IgD-negative memory B cell (primary cell): ENCODE measurements around the gene C6orf52. TPM values are rescaled to one million over a fixed set of nuclear protein-coding genes. Genes with fewer than 3 reads are reported as not detected.
"Not testable (repeated sequence)": the region's sequence is repeated elsewhere in the genome, so short reads cannot be mapped to it uniquely, and the experiment has no call there.

Experiments used
- H3K27ac Mint-ChIP-seq, 3 donors: one replicate each; pipeline ENCODE4 v1.8.0; 2020 to 2022; ENCODE audit warnings: mild to moderate bottlenecking in 3 of 3, mixed read lengths in 3 of 3, moderate library complexity in 1 of 3
- H3K27me3 Mint-ChIP-seq: one replicate; pipeline ENCODE4 v1.8.0; 2021; ENCODE audit warnings: mixed read lengths
- H3K36me3 Mint-ChIP-seq: one replicate; pipeline ENCODE4 v1.8.0; 2020; ENCODE audit warnings: mild to moderate bottlenecking, mixed read lengths
- H3K4me1 Mint-ChIP-seq, 3 donors: one replicate each; pipeline ENCODE4 v1.8.0; 2020 to 2022; ENCODE audit warnings: mixed read lengths in 3 of 3, mild to moderate bottlenecking in 1 of 3
- H3K4me3 Mint-ChIP-seq, 4 donors: one replicate each; pipeline ENCODE4 v1.8.0; 2020 to 2022; ENCODE audit warnings: mild to moderate bottlenecking in 4 of 4, mixed read lengths in 4 of 4, moderate library complexity in 3 of 4
- H3K9me3 Mint-ChIP-seq, 3 donors: one replicate each; pipeline ENCODE4 v1.8.0; 2020 to 2021; ENCODE audit warnings: mixed read lengths in 3 of 3, mild to moderate bottlenecking in 1 of 3
- polyA plus RNA-seq: library from polyadenylated mRNA; unstranded; fragments of 300-500 nt; fragmentation: Illumina TruSeq; gene quantifications from one replicate; pipeline ENCODE4 v1.2.3, GENCODE V29; 2021

C6orf52 gene
- polyA plus RNA-seq, 1 donor from 2014 or later = 1.1 TPM

DNA sequence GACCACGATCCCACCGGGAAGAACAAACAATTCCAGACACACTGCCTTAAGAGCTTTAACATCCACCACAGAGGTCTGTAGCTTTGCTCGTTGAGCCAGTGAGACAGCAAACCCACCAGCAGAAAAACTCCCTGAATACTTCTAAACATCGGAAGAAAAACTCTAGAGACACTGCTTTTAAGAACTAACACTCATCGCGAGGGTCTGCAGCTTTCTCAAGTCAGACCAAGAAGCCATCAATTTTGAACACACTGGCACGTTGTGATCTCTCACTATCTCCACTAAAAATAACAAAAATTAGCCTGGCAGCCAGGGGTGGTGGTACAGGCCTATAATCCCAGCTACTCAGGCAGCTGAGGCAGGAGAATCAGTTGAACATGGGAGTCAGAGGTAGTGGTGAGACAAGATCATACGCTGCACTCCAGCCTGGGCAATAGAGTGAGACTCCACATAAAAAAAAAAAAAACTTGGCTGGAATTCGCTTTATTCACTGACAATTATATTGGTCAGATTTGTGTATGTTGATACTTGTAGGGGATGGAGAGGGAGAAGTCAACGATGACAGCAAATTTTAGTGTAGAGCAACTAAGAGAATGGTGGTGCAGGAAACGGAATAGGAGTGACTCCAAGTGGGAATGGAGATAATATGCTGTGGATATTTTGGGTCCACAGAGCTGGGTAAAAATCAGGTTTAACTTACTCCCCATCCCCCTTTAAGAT is 27.6 kb upstream of the C6orf52 start:
- Mint-ChIP-seq H3K4me3 (peak overlapping the region; percentile 93 to 99 (median 96)), H3K9me3 (peaks cover 0 to 3% (median 0%) of the 10 kb centered on the region in 3 donors), H3K36me3 (no peaks in the 10 kb centered on the region), H3K4me1 (peaks cover 17 to 23% (median 17%) of the 10 kb centered on the region in 3 donors), H3K27me3 (no peaks in the 10 kb centered on the region), H3K27ac (peak overlapping the region; percentile 64 to 91 (median 86))

DNA sequence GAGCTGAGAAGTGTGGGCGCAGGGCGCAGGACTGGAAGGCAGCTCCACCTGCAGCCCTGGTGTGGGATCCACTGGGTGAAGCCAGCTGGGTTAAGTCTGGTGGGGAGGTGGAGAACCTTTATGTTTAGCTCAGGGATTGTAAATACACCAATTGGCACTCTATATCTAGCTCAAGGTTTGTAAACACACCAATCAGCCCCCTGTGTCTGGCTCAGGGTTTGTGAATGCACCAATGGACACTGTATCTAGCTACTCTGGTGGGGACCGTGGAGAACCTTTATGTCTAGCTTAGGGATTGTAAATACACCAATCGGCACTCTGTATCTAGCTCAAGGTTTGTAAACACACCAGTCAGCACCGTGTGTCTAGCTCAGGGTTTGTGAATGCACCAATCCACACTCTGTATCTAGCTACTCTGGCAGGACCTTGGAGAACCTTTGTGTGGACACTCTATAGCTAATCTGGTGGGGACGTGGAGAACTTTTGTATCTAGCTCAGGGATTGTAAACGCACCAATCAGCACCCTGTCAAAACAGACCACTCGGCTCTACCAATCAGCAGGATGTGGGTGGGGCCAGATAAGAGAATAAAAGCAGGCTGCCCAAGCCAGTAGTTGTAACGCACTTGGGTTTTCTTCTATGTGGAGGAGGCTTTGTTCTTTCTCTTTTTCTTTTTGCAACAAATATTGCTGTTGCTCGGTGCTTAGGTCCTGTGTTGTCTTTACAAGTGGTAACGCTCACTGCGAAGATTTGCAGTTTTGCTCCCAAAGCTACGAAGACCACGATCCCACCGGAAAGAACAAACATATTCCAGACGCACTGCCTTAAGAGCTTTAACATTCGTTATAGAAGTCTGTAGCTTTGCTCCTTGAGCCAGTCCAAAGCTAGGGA is 26.8 kb upstream of the C6orf52 start:
- Mint-ChIP-seq H3K4me3 (peak overlapping the region; percentile 93 to 99 (median 96)), H3K4me1 (peaks cover 17 to 21% (median 17%) of the 10 kb centered on the region in 3 donors), H3K27ac (peak overlapping the region; percentile 27 to 65 (median 64))
- H3K9me3 Mint-ChIP-seq, H3K27me3 Mint-ChIP-seq, H3K36me3 Mint-ChIP-seq: not testable (repeated sequence)

DNA sequence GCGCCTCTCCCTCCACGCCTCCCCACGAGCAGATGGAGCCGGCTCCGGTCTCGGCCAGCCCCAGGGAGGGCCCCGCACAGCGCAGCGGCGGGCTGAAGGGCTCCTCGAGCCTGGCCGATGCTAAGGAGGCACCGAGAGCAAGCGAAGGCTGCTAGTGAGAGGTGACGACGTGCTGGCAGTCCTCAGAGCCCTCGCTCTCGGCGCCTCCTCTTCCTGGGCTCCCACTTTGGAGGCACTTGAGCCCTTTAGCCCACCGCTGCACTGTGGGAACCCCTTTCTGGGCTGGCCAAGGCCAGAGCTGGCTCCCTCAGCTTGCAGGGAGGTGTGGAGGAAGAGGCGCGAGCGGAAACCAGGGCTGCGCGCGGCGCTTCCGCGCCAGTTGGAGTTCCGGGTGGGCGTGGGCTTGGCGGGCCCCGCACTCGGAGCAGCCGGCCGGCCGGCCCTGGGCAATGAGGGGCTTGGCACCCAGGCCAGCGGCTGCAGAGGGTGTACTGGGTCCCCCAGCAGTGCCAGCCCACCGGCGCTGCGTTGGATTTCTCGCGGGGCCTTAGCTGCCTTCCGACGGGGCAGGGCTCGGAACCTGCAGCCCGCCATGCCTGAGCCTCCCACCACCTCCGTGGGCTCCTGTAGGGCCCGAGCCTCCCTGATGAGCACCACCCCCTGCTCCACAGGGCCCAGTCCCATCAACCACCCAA is 26.0 kb upstream of the C6orf52 start:
- H3K9me3 Mint-ChIP-seq = peaks cover 0 to 3% (median 0%) of the 10 kb centered on the region in 3 donors
- peak overlapping the region in 2 of 3 donors; percentile 64 to 65 for H3K27ac Mint-ChIP-seq
- H3K4me3 Mint-ChIP-seq = peak overlapping the region; percentile 88 to 95 (median 90)
- H3K4me1 Mint-ChIP-seq = peaks cover 17 to 21% (median 17%) of the 10 kb centered on the region in 3 donors
- H3K36me3 Mint-ChIP-seq = no peaks in the 10 kb centered on the region
- H3K27me3 Mint-ChIP-seq = no peaks in the 10 kb centered on the region

DNA sequence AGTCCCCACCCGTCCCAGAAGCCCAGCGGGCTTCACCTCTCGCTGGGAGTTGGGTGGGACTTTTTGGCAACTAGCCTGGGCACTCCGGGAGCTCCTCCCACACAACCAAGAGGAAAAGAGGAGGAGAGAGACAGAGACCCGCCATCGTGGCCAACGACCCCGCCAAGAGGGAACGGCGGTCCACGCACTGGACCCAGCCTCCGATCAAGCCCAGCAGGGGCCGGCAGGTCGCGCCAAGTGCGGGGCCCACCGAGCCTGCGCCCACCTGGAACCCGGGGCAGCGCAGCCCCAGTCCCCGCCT is 25.5 kb upstream of the C6orf52 start:
- no peaks in the 10 kb centered on the region for H3K36me3 Mint-ChIP-seq
- peak overlapping the region; percentile 76 to 95 (median 90) for H3K4me3 Mint-ChIP-seq
- H3K9me3 Mint-ChIP-seq = peaks cover 0 to 3% (median 0%) of the 10 kb centered on the region in 3 donors
- peak overlapping the region; percentile 63 to 84 (median 71) for H3K27ac Mint-ChIP-seq
- peaks cover 17 to 21% (median 17%) of the 10 kb centered on the region in 3 donors for H3K4me1 Mint-ChIP-seq
- no peaks in the 10 kb centered on the region for H3K27me3 Mint-ChIP-seq

DNA sequence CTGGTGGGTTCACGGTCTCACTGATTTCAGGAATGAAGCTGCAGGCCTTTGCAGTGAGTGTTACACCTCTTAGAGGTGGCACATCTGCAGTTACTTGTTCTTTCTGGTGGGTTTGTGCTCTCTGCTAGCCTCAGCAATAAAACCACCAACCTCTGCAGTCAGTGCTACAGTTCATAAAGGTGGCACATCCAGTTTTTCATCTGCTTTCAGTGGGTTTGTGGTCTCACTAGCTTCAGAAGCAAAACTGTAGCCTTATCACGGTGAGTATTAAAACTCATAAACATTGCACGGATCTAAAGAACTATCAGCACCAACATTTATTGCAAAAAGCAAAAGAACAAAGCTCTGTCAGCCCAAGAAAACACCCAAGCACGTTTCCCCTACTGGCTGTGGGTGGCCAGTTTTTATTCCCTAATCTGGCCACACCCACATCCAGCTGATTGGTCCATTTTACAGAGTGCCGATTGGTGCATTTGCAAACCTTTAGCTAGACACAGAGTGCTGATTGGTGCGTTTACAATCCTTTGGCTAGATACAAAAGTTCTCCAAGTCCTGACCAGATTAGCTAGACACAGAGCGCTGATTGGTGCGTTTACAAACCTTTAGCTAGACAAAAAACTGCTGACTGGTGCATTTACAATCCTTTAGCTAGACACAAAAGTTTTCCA is 25.0 kb upstream of the C6orf52 start:
- Mint-ChIP-seq H3K4me1 (peaks cover 16 to 21% (median 17%) of the 10 kb centered on the region in 3 donors), H3K9me3 (peaks cover 0 to 3% (median 0%) of the 10 kb centered on the region in 3 donors), H3K4me3 (peak overlapping the region; percentile 76 to 95 (median 90)), H3K27ac (peak overlapping the region; percentile 63 to 84 (median 71)), H3K27me3 (no peaks in the 10 kb centered on the region), H3K36me3 (no peaks in the 10 kb centered on the region)

DNA sequence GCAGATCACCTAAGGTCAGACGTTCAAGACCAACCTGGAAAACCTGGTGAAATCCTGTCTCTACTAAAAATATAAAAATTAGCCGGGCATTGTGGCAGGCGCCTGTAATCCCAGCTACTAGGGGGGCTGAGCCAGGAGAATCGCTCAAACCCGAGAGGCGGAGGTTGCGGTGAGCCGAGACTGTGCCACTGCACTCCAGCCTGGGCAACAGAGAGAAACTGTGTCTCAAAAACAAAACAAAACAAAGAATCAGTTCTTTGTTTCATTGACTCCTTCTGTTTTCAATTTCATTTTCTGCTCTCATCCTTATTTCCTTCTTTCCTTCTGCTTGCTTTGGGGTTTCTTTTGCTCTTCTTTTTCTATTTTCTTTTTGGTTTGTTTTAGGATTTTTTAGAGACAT is 19.5 kb upstream of the C6orf52 start:
- H3K4me3 Mint-ChIP-seq = no peak overlapping the region
- no peaks in the 10 kb centered on the region for H3K4me1 Mint-ChIP-seq
- no peaks in the 10 kb centered on the region for H3K27me3 Mint-ChIP-seq

DNA sequence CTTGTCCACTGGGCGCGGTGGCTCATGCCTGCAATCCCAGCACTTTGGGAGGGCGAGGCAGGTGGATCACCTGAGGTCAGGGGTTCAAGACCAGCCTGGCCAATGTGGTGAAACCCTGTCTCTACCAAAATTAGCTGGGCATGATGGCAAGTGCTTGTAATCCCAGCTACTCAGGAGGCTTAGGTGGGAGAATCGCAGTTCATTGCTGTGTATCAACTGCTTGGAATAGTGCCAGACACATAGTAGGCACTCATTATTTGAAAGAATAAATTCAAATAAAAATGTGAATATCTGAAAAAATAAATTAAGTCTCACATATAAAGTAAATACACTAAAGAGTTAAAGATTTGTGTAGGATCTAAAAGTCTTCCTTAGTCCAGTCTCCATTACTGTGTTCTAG is 2.2 kb upstream of the C6orf52 start:
- H3K36me3 Mint-ChIP-seq = peaks cover 3% of the 10 kb centered on the region
- no peaks in the 10 kb centered on the region for H3K27me3 Mint-ChIP-seq
- peak overlapping the region in 2 of 3 donors; percentile 59 to 100 for H3K27ac Mint-ChIP-seq
- H3K9me3 Mint-ChIP-seq = no peaks in the 10 kb centered on the region
- peak overlapping the region in 3 of 4 donors; percentile 52 to 78 (median 74) for H3K4me3 Mint-ChIP-seq
- peaks cover 24 to 29% (median 27%) of the 10 kb centered on the region in 3 donors for H3K4me1 Mint-ChIP-seq

More for the DNA sequence above, 19.5 kb upstream of the C6orf52 start:
- peak overlapping the region in 2 of 3 donors; percentile 63 to 93 for H3K27ac Mint-ChIP-seq
- H3K36me3 Mint-ChIP-seq = no peaks in the 10 kb centered on the region
- H3K9me3 Mint-ChIP-seq = peaks cover 0 to 3% (median 0%) of the 10 kb centered on the region in 3 donors

DNA sequence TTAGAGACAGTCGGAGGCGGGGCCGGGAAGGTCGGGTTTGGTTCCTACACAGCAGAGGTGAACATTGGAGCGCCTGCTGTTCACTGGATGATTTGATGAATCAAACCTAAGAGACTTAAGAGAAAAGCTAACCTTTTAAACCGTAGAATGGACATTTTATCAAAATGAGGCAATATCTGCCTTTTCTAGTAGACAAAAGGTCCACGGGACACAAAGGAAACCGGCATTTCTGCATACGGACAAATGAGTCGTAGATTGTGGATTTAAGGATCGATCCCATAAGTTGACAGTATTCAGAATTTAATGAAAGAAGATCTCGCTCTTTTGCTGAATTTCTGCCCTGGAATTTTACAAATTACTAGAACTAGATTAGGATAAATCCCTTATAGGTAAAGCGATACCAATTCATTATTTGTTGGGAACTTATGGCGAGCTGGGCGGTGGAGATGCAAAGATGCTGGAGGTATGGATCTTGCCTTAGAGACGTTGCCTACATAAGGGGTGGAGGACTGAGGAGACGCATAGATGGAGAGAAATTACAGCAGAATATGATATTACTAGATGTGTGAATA is 756 bp upstream of the C6orf52 start:
- H3K27ac Mint-ChIP-seq = peak overlapping the region; percentile 100
- peaks cover 19 to 29% (median 27%) of the 10 kb centered on the region in 3 donors for H3K4me1 Mint-ChIP-seq
- H3K27me3 Mint-ChIP-seq = no peaks in the 10 kb centered on the region

DNA sequence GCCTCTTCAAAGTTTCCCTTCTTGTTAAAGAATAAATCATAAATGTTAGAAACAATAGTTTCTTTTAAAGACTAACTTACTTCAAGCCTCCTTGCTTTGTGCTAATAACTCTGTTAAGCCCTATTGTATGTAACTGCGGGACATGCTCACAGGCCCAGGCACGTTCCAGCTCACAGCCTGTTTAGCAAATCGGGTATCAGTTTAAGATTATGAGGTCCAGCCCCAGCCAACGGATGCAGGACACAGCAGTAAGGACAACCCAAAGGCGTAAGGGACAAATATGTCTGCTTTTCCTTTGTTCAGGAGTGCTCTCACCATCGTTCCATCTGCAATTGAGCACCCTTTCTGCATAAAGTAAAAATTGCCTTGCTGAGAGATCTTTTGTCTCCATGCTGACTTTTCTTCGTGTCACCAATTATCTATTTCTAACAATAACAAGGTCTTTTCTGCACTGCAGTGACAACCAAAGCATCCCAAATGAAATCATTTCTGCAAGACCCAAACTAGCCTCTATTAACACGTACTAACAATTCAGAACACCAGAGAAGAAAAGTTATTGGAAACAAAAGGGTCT is 1.4 kb downstream of the C6orf52 start:
- peak overlapping the region; percentile 96 to 99 (median 98) for H3K4me3 Mint-ChIP-seq
- no peaks in the 10 kb centered on the region for H3K27me3 Mint-ChIP-seq
- peaks cover 1% of the 10 kb centered on the region for H3K36me3 Mint-ChIP-seq
- H3K9me3 Mint-ChIP-seq = no peaks in the 10 kb centered on the region
- peak overlapping the region in 2 of 3 donors; percentile 87 to 100 for H3K27ac Mint-ChIP-seq
- H3K4me1 Mint-ChIP-seq = peaks cover 19 to 27% (median 25%) of the 10 kb centered on the region in 3 donors

More for the DNA sequence above, 756 bp upstream of the C6orf52 start:
- Mint-ChIP-seq H3K9me3 (no peaks in the 10 kb centered on the region), H3K36me3 (peaks cover 3% of the 10 kb centered on the region), H3K4me3 (peak overlapping the region; percentile 96 to 99 (median 98))

DNA sequence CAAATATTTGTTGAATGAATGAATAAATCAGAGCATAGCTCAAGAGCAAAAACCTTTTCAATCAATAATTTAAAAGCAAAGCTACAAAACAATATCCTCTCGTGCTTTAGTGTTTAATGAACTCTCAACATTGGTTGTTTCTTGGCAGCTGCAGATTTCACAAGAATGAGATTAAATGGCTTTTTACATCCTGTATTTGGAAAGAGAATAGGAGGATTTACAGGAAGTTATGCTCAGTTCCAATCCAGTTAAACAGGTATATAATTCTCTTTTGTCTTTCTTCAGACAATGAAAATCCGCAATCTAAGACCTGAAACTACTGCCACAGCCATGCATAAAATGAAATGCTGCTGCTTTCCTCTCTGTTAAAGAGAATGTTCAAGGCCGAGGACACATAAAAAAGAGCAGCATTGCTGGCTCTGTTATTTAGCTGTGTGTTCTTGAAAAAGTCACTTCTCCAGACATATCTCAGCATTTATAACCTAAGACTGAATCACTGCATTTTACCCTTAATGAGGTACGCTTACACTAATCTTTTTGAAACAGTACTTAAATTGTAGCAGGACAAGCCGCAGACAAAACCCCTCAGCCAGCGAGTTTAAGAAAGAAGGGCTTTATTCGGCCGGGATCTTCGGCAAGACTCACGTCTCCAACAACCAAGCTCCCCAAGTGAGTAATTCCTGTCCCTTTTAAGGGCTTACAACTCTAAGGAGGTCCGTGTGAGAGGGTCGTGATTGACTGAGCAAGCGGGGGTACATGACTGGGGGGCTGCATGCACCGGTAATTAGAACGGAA is 3.6 kb downstream of the C6orf52 start:
- H3K27ac Mint-ChIP-seq = peak overlapping the region in 1 of 3 donors; percentile 77
- H3K4me3 Mint-ChIP-seq = peak overlapping the region in 1 of 4 donors; percentile 64
- no peaks in the 10 kb centered on the region for H3K9me3 Mint-ChIP-seq
- no peaks in the 10 kb centered on the region for H3K36me3 Mint-ChIP-seq
- H3K27me3 Mint-ChIP-seq = no peaks in the 10 kb centered on the region
- H3K4me1 Mint-ChIP-seq = peaks cover 17% of the 10 kb centered on the region in 3 donors

DNA sequence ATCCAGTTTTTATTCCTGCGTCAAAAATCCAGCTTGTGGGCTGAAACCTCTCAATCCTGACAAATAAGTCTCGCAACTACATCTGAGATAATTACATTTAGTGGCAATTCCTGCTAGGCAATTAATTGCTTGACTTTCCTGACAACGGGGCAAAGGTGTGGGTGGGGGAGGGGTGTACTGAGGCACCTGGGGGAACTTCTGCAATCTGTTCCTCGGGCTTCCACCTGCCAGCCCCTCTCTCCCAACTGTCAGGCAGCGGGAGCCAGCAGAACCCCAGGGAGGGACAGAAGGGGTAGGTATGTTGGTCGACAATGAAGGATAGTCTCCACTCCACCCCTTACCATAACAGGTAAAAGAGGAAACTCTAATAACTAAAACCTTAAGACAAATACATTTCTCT is 6.8 kb downstream of the C6orf52 start:
- H3K4me3 Mint-ChIP-seq = no peak overlapping the region
- peaks cover 1% of the 10 kb centered on the region for H3K27me3 Mint-ChIP-seq
- H3K4me1 Mint-ChIP-seq = peaks cover 0 to 1% (median 0%) of the 10 kb centered on the region in 3 donors
- no peaks in the 10 kb centered on the region for H3K9me3 Mint-ChIP-seq
- peaks cover 1% of the 10 kb centered on the region for H3K36me3 Mint-ChIP-seq
- H3K27ac Mint-ChIP-seq = no peak overlapping the region

DNA sequence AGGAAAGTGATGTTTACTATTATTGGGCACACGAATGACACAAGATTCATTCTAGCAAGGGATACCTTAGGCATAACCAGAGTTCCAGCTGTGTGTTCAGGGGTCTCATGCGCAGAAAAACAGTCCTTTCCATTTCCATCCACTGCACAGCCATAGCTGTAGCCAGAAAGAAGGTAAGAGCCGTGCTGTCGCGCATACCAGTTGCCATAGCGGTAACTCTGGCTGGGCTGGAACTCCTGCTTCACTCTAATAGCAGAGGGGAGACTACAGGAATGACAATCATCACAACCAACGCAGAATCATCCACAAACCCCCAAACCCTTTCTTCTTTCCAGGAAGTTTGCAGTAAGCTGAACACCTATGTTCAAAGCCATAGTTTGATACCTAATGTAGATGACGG is 7.5 kb downstream of the C6orf52 start:
- H3K4me1 Mint-ChIP-seq = peaks cover 0 to 1% (median 0%) of the 10 kb centered on the region in 3 donors
- no peak overlapping the region for H3K4me3 Mint-ChIP-seq
- H3K27me3 Mint-ChIP-seq = peaks cover 1% of the 10 kb centered on the region

More for the DNA sequence above, 7.5 kb downstream of the C6orf52 start:
- H3K27ac Mint-ChIP-seq = no peak overlapping the region
- H3K36me3 Mint-ChIP-seq = peaks cover 1% of the 10 kb centered on the region
- no peaks in the 10 kb centered on the region for H3K9me3 Mint-ChIP-seq
